OCI-LY7 (cell line): Measurements from ENCODE around the gene CD47. TPM values are rescaled to one million over a fixed set of nuclear protein-coding genes. Genes with fewer than 3 reads are reported as not detected.

Experiments
- Bru-seq: library from RNA; stranded (reverse); fragments of 400-500 nt; gene quantifications from one replicate; lab custom pipeline; 2021; lab: Mats Ljungman, UMichigan
- BruChase-seq, 2 experiments: library from RNA; stranded (reverse); fragments of 400-500 nt; gene quantifications; one replicate each; lab custom pipeline; 2021; lab: Mats Ljungman, UMichigan
- BruUV-seq: library from RNA; stranded (reverse); fragments of 400-500 nt; replicated peaks from 2 replicates; lab custom pipeline; 2021; lab: Mats Ljungman, UMichigan
- CTCF ChIA-PET: fragments of 300-600 bp; sonication (Branson Sonifier 250); formaldehyde crosslinking; loops from one replicate; lab custom pipeline; 2022; ENCODE audit warnings: antibody characterized with exemption; ENCODE audit not compliant: unreplicated experiment; lab: Charles Lee
- POLR2A ChIA-PET: fragments of 300-600 bp; sonication (Branson Sonifier 250); formaldehyde crosslinking; loops from one replicate; lab custom pipeline; 2022; ENCODE audit warnings: antibody characterized with exemption; lab: Charles Lee
- DNase-seq: peaks from one replicate; pipeline ENCODE4 v3.0.0-alpha.2; 2015; ENCODE audit warnings: low spot score
- H2AFZ ChIP-seq: fragments of 200-600 bp; sonication (generic), shearing (Covaris generic); 2 replicates; pipeline ENCODE4 v1.6.1; 2014; ENCODE audit warnings: mild to moderate bottlenecking, antibody characterized with exemption, low read length, moderate library complexity
- H3K27ac ChIP-seq: fragments of 200-600 bp; sonication (generic); 2 replicates; pipeline ENCODE4 v1.5.1; 2014; ENCODE audit warnings: mixed run types, low read depth, mild to moderate bottlenecking, moderate library complexity, low read length, inconsistent platforms; ENCODE audit not compliant: poor library complexity, severe bottlenecking
- H3K36me3 ChIP-seq: fragments of 200-600 bp; sonication (generic); 2 replicates; pipeline ENCODE4 v1.6.1; 2014; ENCODE audit warnings: mild to moderate bottlenecking, antibody characterized with exemption, low read length, moderate library complexity, mixed read lengths; ENCODE audit not compliant: insufficient read depth
- H3K4me1 ChIP-seq: fragments of 200-600 bp; sonication (generic); 2 replicates; pipeline ENCODE4 v1.5.1; 2014; ENCODE audit warnings: mild to moderate bottlenecking, low read length; ENCODE audit not compliant: insufficient read depth, poor library complexity, severe bottlenecking
- H3K4me2 ChIP-seq: fragments of 200-600 bp; sonication (generic); 2 replicates; pipeline ENCODE4 v1.6.1; 2014; ENCODE audit warnings: mild to moderate bottlenecking, low read length
- H3K4me3 ChIP-seq: fragments of 200-600 bp; sonication (generic); 2 replicates; pipeline ENCODE4 v1.5.1; 2014; ENCODE audit warnings: mild to moderate bottlenecking, low read depth, low read length; ENCODE audit not compliant: poor library complexity, severe bottlenecking
- H3K79me2 ChIP-seq: fragments of 200-600 bp; sonication (generic); 2 replicates; pipeline ENCODE4 v1.6.1; 2016; ENCODE audit warnings: low read depth, mild to moderate bottlenecking, low read length, moderate library complexity, mixed read lengths; ENCODE audit not compliant: insufficient read depth
- H3K9me2 ChIP-seq: fragments of 200-600 bp; sonication (generic); 2 replicates; pipeline ENCODE4 v1.6.1; 2016; ENCODE audit warnings: mild to moderate bottlenecking, low read length, mixed read lengths; ENCODE audit not compliant: insufficient read depth
- H3K9me3 ChIP-seq: fragments of 200-600 bp; sonication (generic); 2 replicates; pipeline ENCODE4 v1.6.1; 2014; ENCODE audit warnings: mild to moderate bottlenecking, mixed run types, low read length, mixed read lengths
- H4K20me1 ChIP-seq: fragments of 200-600 bp; sonication (generic); 2 replicates; pipeline ENCODE4 v1.6.1; 2014; ENCODE audit warnings: mild to moderate bottlenecking, antibody characterized with exemption, low read length, moderate library complexity, mixed read lengths; ENCODE audit not compliant: insufficient read depth
- EZH2phosphoT487 ChIP-seq: fragments of 200-600 bp; sonication (generic); IDR thresholded peaks from 2 replicates; pipeline ENCODE4 v1.6.1; 2018; ENCODE audit warnings: low read depth, borderline replicate concordance, mild to moderate bottlenecking, mixed run types, antibody characterized with exemption, low read length, moderate library complexity, mixed read lengths
- intact Hi-C: fragments of 100-400 bp; cut with micrococcal nuclease; formaldehyde crosslinking; loops from one replicate; pipeline ENCODE4 v1.10.0; 2022; ENCODE audit not compliant: unreplicated experiment
- long read RNA-seq: library from polyadenylated mRNA; stranded (forward); transcript quantifications from one replicate; pipeline ENCODE4 v2.0.0, GENCODE V29; 2022
- total RNA-seq, 2 experiments: library from RNA; depleted of rRNA in 1 of 2; stranded (reverse); fragments of >200 nt in 1 of 2; shearing (Covaris generic) in 1 of 2; gene quantifications; 2 replicates each; pipeline ENCODE4 v1.2.3, GENCODE V29; 2014 to 2022
- TF ChIP-seq, protein P1 (sequence below): fragments of 200-600 bp; sonication (generic); conservative IDR thresholded peaks from 2 replicates; pipeline ENCODE4 v1.5.1; 2014; ENCODE audit warnings: mild to moderate bottlenecking, antibody characterized with exemption, low read length, moderate library complexity, mixed read lengths

CD47 gene
- total RNA-seq (2014; rRNA removed; shearing (Covaris generic)) (40.8 and 43.9 TPM in 2 replicates), total RNA-seq (2022) (50.0 and 59.9 TPM in 2 replicates), Bru-seq, nascent RNA (percentile 89 among the genes with signal in this experiment), BruChase-seq, experiment 1, labeled RNA remaining after a 6-hour chase (percentile 75 among the genes with signal in this experiment), BruChase-seq, experiment 2, labeled RNA remaining after a 2-hour chase (percentile 86 among the genes with signal in this experiment)
- long read RNA-seq, full-length matches to known transcripts = 62 of 105 reads
- long read RNA-seq, partial matches to known transcripts = 15 of 105 reads
- long read RNA-seq, other reads (novel, unspliced or antisense) = 28 of 105 reads

DNA sequence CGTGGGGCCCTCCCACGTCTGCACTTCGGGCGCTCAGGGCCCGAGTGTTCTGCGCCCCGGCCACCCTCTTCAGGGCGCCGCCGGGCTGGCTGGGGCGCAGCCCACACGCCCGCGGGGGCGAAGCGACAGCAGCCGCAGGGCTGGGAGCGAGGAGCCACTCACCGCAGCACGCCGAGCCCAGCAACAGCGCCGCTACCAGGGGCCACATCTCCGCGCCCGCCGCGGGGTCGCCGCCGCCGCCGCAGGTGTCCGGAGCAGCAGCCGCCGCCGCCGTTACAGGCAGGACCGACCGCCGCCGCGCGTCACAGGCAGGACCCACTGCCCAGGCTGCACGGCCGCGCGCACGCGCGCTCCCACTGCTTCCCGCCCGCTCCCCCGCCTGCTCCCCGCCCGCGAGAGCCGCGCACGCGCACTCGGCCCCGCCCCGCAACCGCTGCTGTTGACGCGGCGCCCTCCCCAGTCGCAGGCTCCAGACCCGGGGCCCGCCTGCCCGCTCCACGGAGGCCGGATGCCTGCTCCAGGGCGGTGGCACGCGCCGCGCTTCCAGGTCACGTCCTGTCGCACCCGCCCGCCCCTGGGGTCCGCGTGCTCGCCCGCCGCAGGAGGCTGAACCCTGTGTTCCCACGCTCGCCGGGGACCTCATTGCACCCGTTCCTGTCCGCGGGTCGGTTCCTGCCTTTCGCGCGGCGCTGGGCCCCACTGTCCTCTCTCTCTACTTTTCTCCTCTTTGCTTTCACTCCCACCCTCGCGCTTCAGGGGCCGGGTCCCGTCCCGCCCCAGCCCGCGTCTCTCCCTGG is at the start of gene CD47:
Gene CD47, minus strand, starts transcription at position 331 of the 797 bp plus-strand sequence. Its CDS starts 123 bp downstream, at position 208.
- H3K79me2 ChIP-seq = peaks cover 47% of the 10 kb centered on the region
- H3K4me1 ChIP-seq = peaks cover 35% of the 10 kb centered on the region
- TF ChIP-seq EZH2phosphoT487 = no peak
- TF ChIP-seq, protein P1, sequence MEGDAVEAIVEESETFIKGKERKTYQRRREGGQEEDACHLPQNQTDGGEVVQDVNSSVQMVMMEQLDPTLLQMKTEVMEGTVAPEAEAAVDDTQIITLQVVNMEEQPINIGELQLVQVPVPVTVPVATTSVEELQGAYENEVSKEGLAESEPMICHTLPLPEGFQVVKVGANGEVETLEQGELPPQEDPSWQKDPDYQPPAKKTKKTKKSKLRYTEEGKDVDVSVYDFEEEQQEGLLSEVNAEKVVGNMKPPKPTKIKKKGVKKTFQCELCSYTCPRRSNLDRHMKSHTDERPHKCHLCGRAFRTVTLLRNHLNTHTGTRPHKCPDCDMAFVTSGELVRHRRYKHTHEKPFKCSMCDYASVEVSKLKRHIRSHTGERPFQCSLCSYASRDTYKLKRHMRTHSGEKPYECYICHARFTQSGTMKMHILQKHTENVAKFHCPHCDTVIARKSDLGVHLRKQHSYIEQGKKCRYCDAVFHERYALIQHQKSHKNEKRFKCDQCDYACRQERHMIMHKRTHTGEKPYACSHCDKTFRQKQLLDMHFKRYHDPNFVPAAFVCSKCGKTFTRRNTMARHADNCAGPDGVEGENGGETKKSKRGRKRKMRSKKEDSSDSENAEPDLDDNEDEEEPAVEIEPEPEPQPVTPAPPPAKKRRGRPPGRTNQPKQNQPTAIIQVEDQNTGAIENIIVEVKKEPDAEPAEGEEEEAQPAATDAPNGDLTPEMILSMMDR = 0 out of 2 replicates have a peak, but pooled peaks have one; percentile 5

DNA sequence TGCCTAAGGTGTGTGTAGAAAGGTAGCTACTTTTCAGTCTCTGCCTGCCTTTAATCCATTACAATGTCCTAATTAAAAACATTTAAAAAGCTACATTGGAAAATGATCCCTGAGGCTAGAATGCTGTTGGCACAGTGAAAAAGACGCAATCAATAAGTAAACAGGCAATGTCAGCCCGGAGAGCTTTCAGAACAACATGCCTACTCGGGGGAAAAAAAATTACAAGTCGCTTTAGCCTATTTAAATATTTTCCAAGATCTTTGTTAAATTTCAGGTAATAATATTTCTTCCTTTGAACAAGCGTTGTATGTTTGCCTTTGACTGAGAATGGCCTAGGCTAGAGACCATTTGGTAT is 46.6 kb upstream of the CD47 start:
- 0 out of 2 replicates have a peak, but pooled peaks cover 4% of the 10 kb centered on the region for H4K20me1 ChIP-seq
- no peak for DNase-seq
- H3K79me2 ChIP-seq = peaks cover 14% of the 10 kb centered on the region; the same call in 1 of the 2 replicates
- no peak overlapping the region for H3K4me2 ChIP-seq
- ChIA-PET CTCF (no interaction called here), POLR2A (interaction anchor here (0.6 to 1.6 kb wide), 4 partner anchors 11 to 86 kb away, joined by 3 to 10 read pairs (median 4); no protein-coding TSS in a partner anchor)
- peaks cover 28% of the 10 kb centered on the region for H3K4me1 ChIP-seq
- no peak overlapping the region for H3K27ac ChIP-seq
- intact Hi-C loops = no loop called here
- H3K9me2 ChIP-seq = no peaks in the 10 kb centered on the region
- peaks cover 33% of the 10 kb centered on the region for H3K36me3 ChIP-seq
- TF ChIP-seq EZH2phosphoT487 = no peak
- TF ChIP-seq, protein P1 = no peak
- H3K9me3 ChIP-seq = no peaks in the 10 kb centered on the region
- no peak overlapping the region for H3K4me3 ChIP-seq
- BruUV-seq = no TSS peak
- no peak overlapping the region for H2AFZ ChIP-seq

More for the DNA sequence above, at the start of gene CD47:
- Histone ChIP-seq H3K4me3 (peak within 1 kb of the TSS; percentile 98), H3K9me2 (no peaks in the 10 kb centered on the region), H2AFZ (peak within 1 kb of the TSS; percentile 87), H3K36me3 (peaks cover 17% of the 10 kb centered on the region), H3K27ac (peak within 1 kb of the TSS; percentile 78), H3K9me3 (no peaks in the 10 kb centered on the region), H3K4me2 (peak within 1 kb of the TSS; percentile 85), H4K20me1 (peaks cover 12% of the 10 kb centered on the region; the same call in 1 of the 2 replicates)
- no TSS peak for BruUV-seq
- peak; percentile 90 for DNase-seq
- ChIA-PET CTCF (no interaction called here), POLR2A (interaction anchor here (2.1 to 3.3 kb wide), 4 partner anchors 11 to 133 kb away, joined by 7 to 24 read pairs (median 11); no protein-coding TSS in a partner anchor)
- intact Hi-C loops = loop anchor here (1.0 kb wide), 2 partner anchors 34 to 131 kb away; partner anchors contain the start of gene IFT57
